B cell (primary cell): ENCODE measurements around the gene CTBP2. TPM values are rescaled to one million over a fixed set of nuclear protein-coding genes. Genes with fewer than 3 reads are reported as not detected.

Experiments
- ATAC-seq: fragments of 200-7000 bp; cut with Tn5 transposase; one replicate; pipeline ENCODE4 v1.10.0; 2021; ENCODE audit warnings: low read depth, mild to moderate bottlenecking, moderate number of reproducible peaks, moderate library complexity
- CTCF ChIA-PET: fragments of 350-600 bp; sonication (Branson Sonifier 250); formaldehyde crosslinking; loops from one replicate; lab custom pipeline; 2021; ENCODE audit warnings: antibody characterized with exemption, inconsistent platforms; lab: Charles Lee
- POLR2A ChIA-PET: fragments of 350-600 bp; sonication (Branson Sonifier 250); formaldehyde crosslinking; loops from one replicate; lab custom pipeline; 2021; ENCODE audit warnings: antibody characterized with exemption; lab: Charles Lee
- DNase-seq: peaks from one replicate; pipeline ENCODE4 v3.0.0; 2013
- H2AFZ ChIP-seq: 2 replicates; pipeline ENCODE4 v1.6.1; 2012; ENCODE audit warnings: mild to moderate bottlenecking, low read depth, low read length; ENCODE audit not compliant: insufficient read depth, poor library complexity, severe bottlenecking
- H3K27ac ChIP-seq, 2 donors: 1 replicate in 1 of 2; 2 replicates in 1 of 2; pipeline ENCODE4 v1.5.1; 2012 to 2013; ENCODE audit warnings: low read length in 2 of 2, mild to moderate bottlenecking in 2 of 2, moderate library complexity in 1 of 2
- H3K27me3 ChIP-seq, 4 experiments: fragments of 200-600 bp in 1 of 4; sonication (generic) in 1 of 4; replicated peaks in 1 of 4; 1 replicate in 2 of 4; 2 replicates in 2 of 4; pipeline versions ENCODE4 v1.6.1 to v1.7.0; 2013 to 2016; ENCODE audit warnings: low read length in 3 of 4, mild to moderate bottlenecking in 2 of 4, mixed read lengths in 1 of 4, moderate library complexity in 1 of 4; ENCODE audit not compliant: insufficient read depth in 4 of 4, control insufficient read depth in 3 of 4; ENCODE audit errors: control extremely low read depth in 1 of 4
- H3K36me3 ChIP-seq, 2 experiments: replicated peaks in 1 of 2; 1 replicate in 1 of 2; 2 replicates in 1 of 2; pipeline versions ENCODE4 v1.6.1 to v1.7.1; 2013; ENCODE audit warnings: low read length in 1 of 2; ENCODE audit not compliant: insufficient read depth in 2 of 2, control insufficient read depth in 1 of 2; ENCODE audit errors: control extremely low read depth in 1 of 2, extremely low read depth in 1 of 2
- H3K4me1 ChIP-seq, 2 donors: fragments of 200-600 bp in 1 of 2; sonication (generic) in 1 of 2; 1 replicate in 1 of 2; 2 replicates in 1 of 2; pipeline versions ENCODE4 v1.5.1 to v1.6.1; 2013 to 2017; ENCODE audit warnings: low read length in 2 of 2; ENCODE audit not compliant: control insufficient read depth in 2 of 2, insufficient read depth in 2 of 2
- H3K4me2 ChIP-seq: replicated peaks from 2 replicates; pipeline ENCODE3; 2012; ENCODE audit warnings: mild to moderate bottlenecking, low read depth, low read length; ENCODE audit not compliant: poor library complexity, severe bottlenecking
- H3K4me3 ChIP-seq, 5 experiments: fragments of 200-600 bp in 1 of 5; sonication (generic) in 1 of 5; 1 replicate in 3 of 5; 2 replicates in 2 of 5; pipeline versions ENCODE4 v1.5.1 to v1.7.0; 2011 to 2016; ENCODE audit warnings: low read length in 4 of 5, mild to moderate bottlenecking in 4 of 5, low read depth in 2 of 5, control low read depth in 1 of 5, moderate library complexity in 1 of 5; ENCODE audit not compliant: insufficient read depth in 1 of 5; ENCODE audit errors: control extremely low read depth in 1 of 5, extremely low read depth in 1 of 5
- H3K79me2 ChIP-seq: fragments of 200-600 bp; sonication (generic); one replicate; pipeline ENCODE4 v1.6.0; 2016; ENCODE audit warnings: low read length; ENCODE audit not compliant: control insufficient read depth, insufficient read depth
- H3K9ac ChIP-seq: fragments of 200-600 bp; sonication (generic); 2 replicates; pipeline ENCODE4 v1.6.1; 2017; ENCODE audit warnings: mild to moderate bottlenecking, low read length, moderate library complexity
- H3K9me3 ChIP-seq, 3 donors: one replicate each; pipeline versions ENCODE4 v1.6.1 to v1.7.1; 2013; ENCODE audit warnings: low read length in 2 of 3; ENCODE audit not compliant: control insufficient read depth in 2 of 3, insufficient read depth in 1 of 3; ENCODE audit errors: control extremely low read depth in 1 of 3
- H4K20me1 ChIP-seq: 2 replicates; pipeline ENCODE4 v1.6.0; 2012; ENCODE audit warnings: mild to moderate bottlenecking, low read length; ENCODE audit not compliant: insufficient read depth, control insufficient read depth, poor library complexity, severe bottlenecking
- H3K27ac Mint-ChIP-seq: one replicate; pipeline ENCODE4 v1.8.0; 2021; ENCODE audit warnings: mixed read lengths
- H3K27me3 Mint-ChIP-seq: one replicate; pipeline ENCODE4 v1.8.0; 2021; ENCODE audit warnings: mixed read lengths
- H3K4me1 Mint-ChIP-seq: one replicate; pipeline ENCODE4 v1.8.0; 2021; ENCODE audit warnings: mixed read lengths
- H3K4me3 Mint-ChIP-seq: one replicate; pipeline ENCODE4 v1.8.0; 2021; ENCODE audit warnings: mixed read lengths
- H3K9me3 Mint-ChIP-seq: one replicate; pipeline ENCODE4 v1.8.0; 2022; ENCODE audit warnings: mixed read lengths; ENCODE audit not compliant: insufficient read depth
- EZH2 ChIP-seq: IDR thresholded peaks from 2 replicates; pipeline ENCODE4 v1.6.1; 2012; ENCODE audit warnings: borderline replicate concordance, low read depth, mild to moderate bottlenecking, moderate library complexity, low read length; ENCODE audit not compliant: insufficient read depth, poor library complexity, severe bottlenecking
- WGBS: methylation state at CpG from one replicate; pipeline ENCODE4 v1.1.5; 2013; ENCODE audit warnings: missing lambda C conversion rate; ENCODE audit not compliant: insufficient coverage; 5-methylcytosine and 5-hydroxymethylcytosine counted together
- intact Hi-C: fragments of 100-400 bp; cut with micrococcal nuclease; formaldehyde crosslinking; loops from one replicate; pipeline ENCODE4 v1.10.0; 2022
- polyA plus RNA-seq: library from polyadenylated mRNA; depleted of rRNA; stranded (reverse); fragments of >200 nt; gene quantifications from 2 replicates; pipeline ENCODE4 v1.2.3, GENCODE V29; 2012
- small RNA-seq: library from RNA; depleted of rRNA; stranded (forward); fragments of <200 nt; gene quantifications from one replicate; pipeline ENCODE3, GENCODE V24; 2012; ENCODE audit warnings: low replicate concordance, low read depth; ENCODE audit not compliant: insufficient read length
- total RNA-seq, 2 donors: library from RNA; stranded (reverse); fragments of 120-200 nt in 1 of 2; gene quantifications; 1 replicate in 1 of 2; 2 replicates in 1 of 2; pipeline versions ENCODE4 v1.2.3 to v1.2.4, GENCODE V29; 2013 to 2022
- TF ChIP-seq, protein P1 (sequence below): fragments of 200-600 bp; IDR thresholded peaks from one replicate; pipeline ENCODE4 v1.8.0; 2022; ENCODE audit warnings: antibody characterized with exemption, mild to moderate bottlenecking

Gene CTBP2
- total and polyA plus RNA-seq, 2 donors (not counting 1 experiment from before 2014, with no cell fraction given): 0.39 to 0.85 TPM

- no peak for ATAC-seq
- H4K20me1 ChIP-seq: peaks cover 96% of the 10 kb centered on the region
- ChIA-PET POLR2A (no interaction called here), CTCF (interaction anchor here (1.1 kb wide), 1 partner anchor 57 kb away, joined by 4 read pairs; no protein-coding TSS in a partner anchor)
- H3K4me2 ChIP-seq: no peak overlapping the region
- H3K27ac Mint-ChIP-seq: no peak overlapping the region
- H2AFZ ChIP-seq: no peak overlapping the region
- no peak overlapping the region for H3K9ac ChIP-seq
- H3K27me3 ChIP-seq: no peaks in the 10 kb centered on the region
- no peak overlapping the region for H3K4me3 ChIP-seq
- H3K4me3 Mint-ChIP-seq: no peak overlapping the region
- intact Hi-C loops: no loop called here
- H3K9me3 ChIP-seq: peaks cover 0 to 8% (median 4%) of the 10 kb centered on the region in 3 donors
- H3K9me3 Mint-ChIP-seq: no peaks in the 10 kb centered on the region
- no peaks in the 10 kb centered on the region for H3K27me3 Mint-ChIP-seq
- peaks cover 100% of the 10 kb centered on the region for H3K79me2 ChIP-seq
- TF ChIP-seq EZH2: no peak
- TF ChIP-seq, protein P1, sequence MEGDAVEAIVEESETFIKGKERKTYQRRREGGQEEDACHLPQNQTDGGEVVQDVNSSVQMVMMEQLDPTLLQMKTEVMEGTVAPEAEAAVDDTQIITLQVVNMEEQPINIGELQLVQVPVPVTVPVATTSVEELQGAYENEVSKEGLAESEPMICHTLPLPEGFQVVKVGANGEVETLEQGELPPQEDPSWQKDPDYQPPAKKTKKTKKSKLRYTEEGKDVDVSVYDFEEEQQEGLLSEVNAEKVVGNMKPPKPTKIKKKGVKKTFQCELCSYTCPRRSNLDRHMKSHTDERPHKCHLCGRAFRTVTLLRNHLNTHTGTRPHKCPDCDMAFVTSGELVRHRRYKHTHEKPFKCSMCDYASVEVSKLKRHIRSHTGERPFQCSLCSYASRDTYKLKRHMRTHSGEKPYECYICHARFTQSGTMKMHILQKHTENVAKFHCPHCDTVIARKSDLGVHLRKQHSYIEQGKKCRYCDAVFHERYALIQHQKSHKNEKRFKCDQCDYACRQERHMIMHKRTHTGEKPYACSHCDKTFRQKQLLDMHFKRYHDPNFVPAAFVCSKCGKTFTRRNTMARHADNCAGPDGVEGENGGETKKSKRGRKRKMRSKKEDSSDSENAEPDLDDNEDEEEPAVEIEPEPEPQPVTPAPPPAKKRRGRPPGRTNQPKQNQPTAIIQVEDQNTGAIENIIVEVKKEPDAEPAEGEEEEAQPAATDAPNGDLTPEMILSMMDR: no peak
- peaks cover 0 to 4% of the 10 kb centered on the region in 2 experiments for H3K36me3 ChIP-seq
- H3K4me1 Mint-ChIP-seq: peaks cover 43% of the 10 kb centered on the region
- no peak overlapping the region for H3K27ac ChIP-seq
- WGBS: 96% methylated on average over 2 of the region's 2 CpGs
- no peak for DNase-seq
- H3K4me1 ChIP-seq: no peaks in the 10 kb centered on the region
Observed at GRCh38 chr10:124935946-124936345, 224.4 kb downstream of the CTBP2 start.

Small RNA genes within 50 kb of the gene (small RNA-seq; reads per million reads assigned to genes)
- gene MIR4296 (not detected), gene MRPS21P6 (not detected)

Other genes starting within 250 kb of the CTBP2 start
- gene ZRANB1, start 218.4 kb downstream of the CTBP2 start, total RNA-seq: 28.0 and 29.7 TPM in 2 replicates
- 6.5 and 8.4 TPM in 2 replicates for gene ZRANB1, start 218.4 kb downstream of the CTBP2 start, polyA plus RNA-seq